ENCODE data around the gene SLC11A1.

- no peak for TF ChIP-seq CTCF (IDR thresholded peaks at IDR 0.05)
- peak in 1 of 3 donors; percentile 10 for TF ChIP-seq POLR2AphosphoS5 (IDR thresholded peaks at IDR 0.05)
Observed at GRCh38 chr2:218405746-218406208, 23.7 kb downstream of the SLC11A1 start.

Data from stomach (tissue), 4 donors.